ENCODE data around the gene SPATC1L.
A peak's percentile ranks its signal among the peaks of the same experiment; 100 is the strongest.
"Not testable (repeated sequence)": the region's sequence is repeated elsewhere in the genome, so short reads cannot be mapped to it uniquely, and the experiment has no call there.

Gene SPATC1L

GRCh38 chr21:46183910-46184624, at the start of gene SPATC1L:
SPATC1L (minus strand) TSS chr21:46184459; CDS start chr21:46182816, 1,643 bp downstream.
- H3K9me3 ChIP-seq (ENCODE audit: control insufficient read depth in 2 of 2, low read length in 2 of 2) = no peaks in the 10 kb centered on the region
- H3K4me3 ChIP-seq (ENCODE audit: low read length in 2 of 2) = peak within 1 kb of the TSS; percentile 67 to 94
- peak within 1 kb of the TSS; percentile 86 to 91 for H3K27ac ChIP-seq (ENCODE audit: low read depth in 2 of 2, low read length in 2 of 2)
- peak within 1 kb of the TSS; percentile 71 to 85 for H3K9ac ChIP-seq (ENCODE audit: low read depth in 1 of 2, low read length in 2 of 2)
- no peaks in the 10 kb centered on the region for H3K36me3 ChIP-seq (ENCODE audit: control insufficient read depth in 2 of 2, insufficient read depth in 2 of 2, low read length in 2 of 2)
- H3K4me1 ChIP-seq (ENCODE audit: control insufficient read depth in 2 of 2, insufficient read depth in 2 of 2, low read length in 2 of 2) = peaks cover 0 to 6% of the 10 kb centered on the region in 2 donors
- H3K27me3 ChIP-seq (ENCODE audit: control insufficient read depth in 2 of 2, insufficient read depth in 2 of 2, low read length in 2 of 2) = no peaks in the 10 kb centered on the region

- Histone ChIP-seq H3K36me3 (ENCODE audit: control insufficient read depth in 2 of 2, insufficient read depth in 2 of 2, low read length in 2 of 2) (peaks cover 15 to 16% of the 10 kb centered on the region in 2 donors), H3K9me3 (ENCODE audit: control insufficient read depth in 2 of 2, low read length in 2 of 2) (no peaks in the 10 kb centered on the region), H3K4me1 (ENCODE audit: control insufficient read depth in 2 of 2, insufficient read depth in 2 of 2, low read length in 2 of 2) (peaks cover 16 to 23% of the 10 kb centered on the region in 2 donors), H3K27me3 (ENCODE audit: control insufficient read depth in 2 of 2, insufficient read depth in 2 of 2, low read length in 2 of 2) (no peaks in the 10 kb centered on the region), H3K4me3 (ENCODE audit: low read length in 2 of 2) (peak overlapping the region; percentile 64 to 67), H3K9ac (ENCODE audit: low read depth in 1 of 2, low read length in 2 of 2) (peak overlapping the region in 1 of 2 donors; percentile 69), H3K27ac (ENCODE audit: low read depth in 2 of 2, low read length in 2 of 2) (no peak overlapping the region)
Observed at GRCh38 chr21:46229923-46230260, 45.6 kb upstream of the SPATC1L start.

GRCh38 chr21:46229133-46229922, 45.1 kb upstream of the SPATC1L start:
- Histone ChIP-seq H3K27ac (ENCODE audit: low read depth in 2 of 2, low read length in 2 of 2) (peak overlapping the region in 1 of 2 donors; percentile 16), H3K27me3 (ENCODE audit: control insufficient read depth in 2 of 2, insufficient read depth in 2 of 2, low read length in 2 of 2) (no peaks in the 10 kb centered on the region), H3K4me3 (ENCODE audit: low read length in 2 of 2) (peak overlapping the region; percentile 64 to 67), H3K36me3 (ENCODE audit: control insufficient read depth in 2 of 2, insufficient read depth in 2 of 2, low read length in 2 of 2) (peaks cover 9 to 11% of the 10 kb centered on the region in 2 donors), H3K4me1 (ENCODE audit: control insufficient read depth in 2 of 2, insufficient read depth in 2 of 2, low read length in 2 of 2) (peaks cover 16 to 23% of the 10 kb centered on the region in 2 donors), H3K9me3 (ENCODE audit: control insufficient read depth in 2 of 2, low read length in 2 of 2) (no peaks in the 10 kb centered on the region), H3K9ac (ENCODE audit: low read depth in 1 of 2, low read length in 2 of 2) (peak overlapping the region; percentile 32 to 69)

- Histone ChIP-seq H3K4me1 (ENCODE audit: control insufficient read depth in 2 of 2, insufficient read depth in 2 of 2, low read length in 2 of 2) (peaks cover 16 to 23% of the 10 kb centered on the region in 2 donors), H3K9ac (ENCODE audit: low read depth in 1 of 2, low read length in 2 of 2) (peak within 1 kb of the TSS; percentile 56 to 82)
Observed at GRCh38 chr21:46228345-46229051, 44.2 kb upstream of the SPATC1L start, which contains the start of gene LSS. LSS (minus strand) TSS chr21:46228774; CDS start chr21:46228745, 29 bp downstream.

GRCh38 chr21:46227811-46228344, 43.6 kb upstream of the SPATC1L start:
- peak overlapping the region; percentile 80 to 97 for H3K4me3 ChIP-seq (ENCODE audit: low read length in 2 of 2)
- H3K4me1 ChIP-seq (ENCODE audit: control insufficient read depth in 2 of 2, insufficient read depth in 2 of 2, low read length in 2 of 2) = peaks cover 16 to 23% of the 10 kb centered on the region in 2 donors
- H3K27me3 ChIP-seq (ENCODE audit: control insufficient read depth in 2 of 2, insufficient read depth in 2 of 2, low read length in 2 of 2) = no peaks in the 10 kb centered on the region
- peaks cover under 1 to 3% of the 10 kb centered on the region in 2 donors for H3K36me3 ChIP-seq (ENCODE audit: control insufficient read depth in 2 of 2, insufficient read depth in 2 of 2, low read length in 2 of 2)
- H3K9me3 ChIP-seq (ENCODE audit: control insufficient read depth in 2 of 2, low read length in 2 of 2) = no peaks in the 10 kb centered on the region
- H3K9ac ChIP-seq (ENCODE audit: low read depth in 1 of 2, low read length in 2 of 2) = peak overlapping the region; percentile 56 to 82
- H3K27ac ChIP-seq (ENCODE audit: low read depth in 2 of 2, low read length in 2 of 2) = peak overlapping the region; percentile 78 to 80

More at GRCh38 chr21:46228345-46229051, 44.2 kb upstream of the SPATC1L start, which contains the start of gene LSS:
- Histone ChIP-seq H3K4me3 (ENCODE audit: low read length in 2 of 2) (peak within 1 kb of the TSS; percentile 80 to 97), H3K36me3 (ENCODE audit: control insufficient read depth in 2 of 2, insufficient read depth in 2 of 2, low read length in 2 of 2) (peaks cover 2 to 4% of the 10 kb centered on the region in 2 donors), H3K9me3 (ENCODE audit: control insufficient read depth in 2 of 2, low read length in 2 of 2) (no peaks in the 10 kb centered on the region), H3K27ac (ENCODE audit: low read depth in 2 of 2, low read length in 2 of 2) (peak within 1 kb of the TSS; percentile 78 to 80), H3K27me3 (ENCODE audit: control insufficient read depth in 2 of 2, insufficient read depth in 2 of 2, low read length in 2 of 2) (no peaks in the 10 kb centered on the region)

GRCh38 chr21:46226920-46227599, 42.8 kb upstream of the SPATC1L start:
- peaks cover 6 to 8% of the 10 kb centered on the region in 2 donors for H3K36me3 ChIP-seq (ENCODE audit: control insufficient read depth in 2 of 2, insufficient read depth in 2 of 2, low read length in 2 of 2)
- peaks cover 16 to 23% of the 10 kb centered on the region in 2 donors for H3K4me1 ChIP-seq (ENCODE audit: control insufficient read depth in 2 of 2, insufficient read depth in 2 of 2, low read length in 2 of 2)
- no peaks in the 10 kb centered on the region for H3K27me3 ChIP-seq (ENCODE audit: control insufficient read depth in 2 of 2, insufficient read depth in 2 of 2, low read length in 2 of 2)
- H3K9me3 ChIP-seq (ENCODE audit: control insufficient read depth in 2 of 2, low read length in 2 of 2) = no peaks in the 10 kb centered on the region
- peak overlapping the region in 1 of 2 donors; percentile 27 for H3K9ac ChIP-seq (ENCODE audit: low read depth in 1 of 2, low read length in 2 of 2)
- no peak overlapping the region for H3K27ac ChIP-seq (ENCODE audit: low read depth in 2 of 2, low read length in 2 of 2)
- H3K4me3 ChIP-seq (ENCODE audit: low read length in 2 of 2) = peak overlapping the region; percentile 46 to 57

- Histone ChIP-seq H3K36me3 (ENCODE audit: control insufficient read depth in 2 of 2, insufficient read depth in 2 of 2, low read length in 2 of 2) (peaks cover 12 to 17% of the 10 kb centered on the region in 2 donors), H3K9me3 (ENCODE audit: control insufficient read depth in 2 of 2, low read length in 2 of 2) (no peaks in the 10 kb centered on the region), H3K9ac (ENCODE audit: low read depth in 1 of 2, low read length in 2 of 2) (no peak overlapping the region), H3K4me1 (ENCODE audit: control insufficient read depth in 2 of 2, insufficient read depth in 2 of 2, low read length in 2 of 2) (peaks cover 16 to 23% of the 10 kb centered on the region in 2 donors), H3K27me3 (ENCODE audit: control insufficient read depth in 2 of 2, insufficient read depth in 2 of 2, low read length in 2 of 2) (no peaks in the 10 kb centered on the region), H3K27ac (ENCODE audit: low read depth in 2 of 2, low read length in 2 of 2) (no peak overlapping the region), H3K4me3 (ENCODE audit: low read length in 2 of 2) (no peak overlapping the region)
Observed at GRCh38 chr21:46226146-46226545, 41.9 kb upstream of the SPATC1L start.

- H3K9ac ChIP-seq (ENCODE audit: low read depth in 1 of 2, low read length in 2 of 2); H3K27ac ChIP-seq (ENCODE audit: low read depth in 2 of 2, low read length in 2 of 2); H3K27me3 ChIP-seq (ENCODE audit: control insufficient read depth in 2 of 2, insufficient read depth in 2 of 2, low read length in 2 of 2); H3K9me3 ChIP-seq (ENCODE audit: control insufficient read depth in 2 of 2, low read length in 2 of 2); H3K4me3 ChIP-seq (ENCODE audit: low read length in 2 of 2): not testable (repeated sequence)
- Histone ChIP-seq H3K4me1 (ENCODE audit: control insufficient read depth in 2 of 2, insufficient read depth in 2 of 2, low read length in 2 of 2) (peaks cover 9 to 17% of the 10 kb centered on the region in 2 donors), H3K36me3 (ENCODE audit: control insufficient read depth in 2 of 2, insufficient read depth in 2 of 2, low read length in 2 of 2) (peaks cover 25 to 34% of the 10 kb centered on the region in 2 donors)
Observed at GRCh38 chr21:46223661-46224060, 39.4 kb upstream of the SPATC1L start.

- Histone ChIP-seq H3K9me3 (ENCODE audit: control insufficient read depth in 2 of 2, low read length in 2 of 2) (no peaks in the 10 kb centered on the region), H3K27me3 (ENCODE audit: control insufficient read depth in 2 of 2, insufficient read depth in 2 of 2, low read length in 2 of 2) (no peaks in the 10 kb centered on the region), H3K9ac (ENCODE audit: low read depth in 1 of 2, low read length in 2 of 2) (no peak overlapping the region), H3K4me3 (ENCODE audit: low read length in 2 of 2) (no peak overlapping the region), H3K36me3 (ENCODE audit: control insufficient read depth in 2 of 2, insufficient read depth in 2 of 2, low read length in 2 of 2) (peaks cover 25 to 34% of the 10 kb centered on the region in 2 donors), H3K4me1 (ENCODE audit: control insufficient read depth in 2 of 2, insufficient read depth in 2 of 2, low read length in 2 of 2) (peaks cover 9 to 17% of the 10 kb centered on the region in 2 donors), H3K27ac (ENCODE audit: low read depth in 2 of 2, low read length in 2 of 2) (no peak overlapping the region)
Observed at GRCh38 chr21:46223217-46223616, 39.0 kb upstream of the SPATC1L start.

Data from mucosa of rectum (tissue), 2 donors.